ENCODE data around the gene FCGBP. TPM values are rescaled to one million over a fixed set of nuclear protein-coding genes. Genes with fewer than 3 reads are reported as not detected.
"Not testable (repeated sequence)": the region's sequence is repeated elsewhere in the genome, so short reads cannot be mapped to it uniquely, and the experiment has no call there.

Gene FCGBP
- total and polyA plus RNA-seq, 3 experiments from 2014 or later, result 2.7 to 7.9 (median 7.0) TPM

- Histone ChIP-seq H3K27ac (ENCODE audit: low read depth, low read length) (no peak overlapping the region), H3K9me3 (ENCODE audit: low read length) (no peaks in the 10 kb centered on the region), H3K27me3 (ENCODE audit: insufficient read depth, low read length, poor library complexity, severe bottlenecking) (no peaks in the 10 kb centered on the region), H3K4me1 (ENCODE audit: insufficient read depth, low read length) (no peaks in the 10 kb centered on the region), H3K4me3 (ENCODE audit: low read length) (no peak overlapping the region), H3K36me3 (ENCODE audit: insufficient read depth, low read length) (no peaks in the 10 kb centered on the region)
- ChIA-PET CTCF (interaction anchor here (5.2 kb wide), 1 partner anchor 63 kb away, joined by 25 read pairs; the partner anchor contains the start of gene PSMC4), POLR2A (interaction anchor here (1.0 kb wide), 1 partner anchor 63 kb away, joined by 5 read pairs; no protein-coding TSS in a partner anchor)
- no peak overlapping the region for H3K4me3 Mint-ChIP-seq
- no peak for DNase-seq
- peak overlapping the region in 3 of 8 donors; percentile 4 to 62 (median 53) for H3K27ac Mint-ChIP-seq
- H3K4me1 Mint-ChIP-seq, result peaks cover 6 to 18% (median 11%) of the 10 kb centered on the region in 3 donors
- H3K27me3 Mint-ChIP-seq, result no peaks in the 10 kb centered on the region
- no peaks in the 10 kb centered on the region for H3K9me3 Mint-ChIP-seq
- peaks cover 0 to 2% (median 1%) of the 10 kb centered on the region in 3 donors for H3K36me3 Mint-ChIP-seq
Observed at GRCh38 chr19:39906820-39907611, 27.4 kb downstream of the FCGBP start.

DNA sequence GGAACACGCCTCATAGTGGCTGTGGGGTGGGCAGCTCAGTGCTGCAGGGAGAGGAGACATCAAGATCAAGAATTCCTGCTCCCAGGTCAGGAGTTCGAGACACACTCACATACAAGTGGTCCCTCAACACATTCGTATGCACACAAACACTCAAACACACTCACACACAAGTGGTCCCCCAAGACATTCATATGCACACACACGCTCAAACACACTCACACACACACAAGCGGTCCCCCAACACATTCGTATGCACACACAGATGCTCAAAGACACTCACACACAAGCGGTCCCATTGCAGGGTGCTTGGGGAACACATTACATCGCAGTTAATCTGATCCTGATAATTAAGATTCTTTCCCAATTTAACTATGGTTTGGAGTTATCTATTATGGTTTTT is 28.2 kb downstream of the FCGBP start:
- Mint-ChIP-seq H3K27ac (peak overlapping the region in 2 of 8 donors; percentile 4 to 15), H3K36me3 (peaks cover 0 to 1% (median 0%) of the 10 kb centered on the region in 3 donors), H3K4me3 (no peak overlapping the region), H3K4me1 (peaks cover 4 to 15% (median 7%) of the 10 kb centered on the region in 3 donors), H3K9me3 (no peaks in the 10 kb centered on the region), H3K27me3 (no peaks in the 10 kb centered on the region)
- Histone ChIP-seq H3K4me3 (ENCODE audit: low read length) (no peak overlapping the region), H3K9me3 (ENCODE audit: low read length) (no peaks in the 10 kb centered on the region), H3K4me1 (ENCODE audit: insufficient read depth, low read length) (no peaks in the 10 kb centered on the region), H3K27me3 (ENCODE audit: insufficient read depth, low read length, poor library complexity, severe bottlenecking) (no peaks in the 10 kb centered on the region), H3K27ac (ENCODE audit: low read depth, low read length) (no peak overlapping the region), H3K36me3 (ENCODE audit: insufficient read depth, low read length) (no peaks in the 10 kb centered on the region)
- CTCF ChIA-PET, result interaction anchor here (5.2 kb wide), 1 partner anchor 64 kb away, joined by 25 read pairs; the partner anchor contains the start of gene PSMC4
- no peak for DNase-seq
- POLR2A ChIA-PET, result interaction anchor here (1.0 kb wide), 1 partner anchor 64 kb away, joined by 5 read pairs; no protein-coding TSS in a partner anchor

- H3K9me3 ChIP-seq (ENCODE audit: low read length); H3K4me3 Mint-ChIP-seq; H3K27ac ChIP-seq (ENCODE audit: low read depth, low read length); H3K27me3 ChIP-seq (ENCODE audit: insufficient read depth, low read length, poor library complexity, severe bottlenecking); POLR2A ChIA-PET; H3K9me3 Mint-ChIP-seq; H3K27me3 Mint-ChIP-seq; H3K27ac Mint-ChIP-seq; H3K36me3 ChIP-seq (ENCODE audit: insufficient read depth, low read length); CTCF ChIA-PET; DNase-seq; H3K4me3 ChIP-seq (ENCODE audit: low read length); H3K4me1 ChIP-seq (ENCODE audit: insufficient read depth, low read length); H3K36me3 Mint-ChIP-seq: not testable (repeated sequence)
- peaks cover 6 to 13% (median 7%) of the 10 kb centered on the region in 3 donors for H3K4me1 Mint-ChIP-seq
Observed at GRCh38 chr19:39903486-39904091, 30.8 kb downstream of the FCGBP start.

- H3K27me3 ChIP-seq (ENCODE audit: insufficient read depth, low read length, poor library complexity, severe bottlenecking); CTCF ChIA-PET; H3K27ac Mint-ChIP-seq; H3K4me3 Mint-ChIP-seq; DNase-seq; H3K9me3 Mint-ChIP-seq; H3K27ac ChIP-seq (ENCODE audit: low read depth, low read length); H3K36me3 ChIP-seq (ENCODE audit: insufficient read depth, low read length); H3K36me3 Mint-ChIP-seq; H3K27me3 Mint-ChIP-seq; H3K9me3 ChIP-seq (ENCODE audit: low read length); H3K4me3 ChIP-seq (ENCODE audit: low read length); POLR2A ChIA-PET; H3K4me1 Mint-ChIP-seq; H3K4me1 ChIP-seq (ENCODE audit: insufficient read depth, low read length): not testable (repeated sequence)
Observed at GRCh38 chr19:39902326-39902725, 32.1 kb downstream of the FCGBP start.

- H3K27me3 Mint-ChIP-seq; POLR2A ChIA-PET; DNase-seq; H3K27me3 ChIP-seq (ENCODE audit: insufficient read depth, low read length, poor library complexity, severe bottlenecking); H3K4me3 ChIP-seq (ENCODE audit: low read length); H3K36me3 Mint-ChIP-seq; H3K4me1 Mint-ChIP-seq; H3K4me1 ChIP-seq (ENCODE audit: insufficient read depth, low read length); H3K9me3 Mint-ChIP-seq; H3K27ac ChIP-seq (ENCODE audit: low read depth, low read length); H3K27ac Mint-ChIP-seq; H3K36me3 ChIP-seq (ENCODE audit: insufficient read depth, low read length); H3K4me3 Mint-ChIP-seq; CTCF ChIA-PET; H3K9me3 ChIP-seq (ENCODE audit: low read length): not testable (repeated sequence)
Observed at GRCh38 chr19:39901681-39902080, 32.8 kb downstream of the FCGBP start.

DNA sequence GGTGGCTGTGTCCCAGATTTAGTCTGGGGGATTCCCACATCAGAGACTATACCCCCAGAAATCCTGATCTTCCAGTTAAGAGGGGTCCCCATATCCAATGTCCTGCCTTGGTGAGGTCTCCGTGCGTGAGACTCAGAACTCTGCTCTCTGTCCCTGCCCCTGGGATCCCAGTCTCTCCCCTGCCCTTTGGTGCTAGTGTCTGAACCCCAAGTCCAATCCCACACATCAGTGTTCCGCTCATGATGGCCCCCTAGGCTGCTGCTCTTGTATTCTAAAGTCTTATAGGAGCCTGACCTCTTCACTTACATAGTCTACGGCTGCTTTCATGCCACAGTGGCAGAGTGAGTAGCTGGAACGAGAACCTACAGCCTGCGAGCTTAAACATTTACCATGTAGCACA is 35.6 kb downstream of the FCGBP start:
- H3K9me3 Mint-ChIP-seq; DNase-seq; H3K36me3 ChIP-seq (ENCODE audit: insufficient read depth, low read length); H3K27me3 ChIP-seq (ENCODE audit: insufficient read depth, low read length, poor library complexity, severe bottlenecking); H3K27ac ChIP-seq (ENCODE audit: low read depth, low read length); H3K4me3 Mint-ChIP-seq; POLR2A ChIA-PET; H3K4me1 Mint-ChIP-seq; H3K4me3 ChIP-seq (ENCODE audit: low read length); H3K27me3 Mint-ChIP-seq; H3K36me3 Mint-ChIP-seq; CTCF ChIA-PET; H3K9me3 ChIP-seq (ENCODE audit: low read length); H3K4me1 ChIP-seq (ENCODE audit: insufficient read depth, low read length): not testable (repeated sequence)
- H3K27ac Mint-ChIP-seq, result peak overlapping the region in 1 of 8 donors; percentile 12

- H3K27me3 Mint-ChIP-seq; H3K27ac ChIP-seq (ENCODE audit: low read depth, low read length); H3K9me3 Mint-ChIP-seq; H3K4me3 Mint-ChIP-seq; H3K36me3 ChIP-seq (ENCODE audit: insufficient read depth, low read length); H3K27ac Mint-ChIP-seq; H3K4me1 ChIP-seq (ENCODE audit: insufficient read depth, low read length); H3K4me1 Mint-ChIP-seq; H3K36me3 Mint-ChIP-seq; H3K27me3 ChIP-seq (ENCODE audit: insufficient read depth, low read length, poor library complexity, severe bottlenecking); H3K9me3 ChIP-seq (ENCODE audit: low read length); H3K4me3 ChIP-seq (ENCODE audit: low read length); POLR2A ChIA-PET: not testable (repeated sequence)
- CTCF ChIA-PET, result interaction anchor here (1.4 kb wide), 1 partner anchor 73 kb away, joined by 10 read pairs; the partner anchor contains the start of gene PSMC4
- peak in 4 of 5 donors; percentile 16 to 59 (median 42) for DNase-seq
Observed at GRCh38 chr19:39897511-39898245, 36.8 kb downstream of the FCGBP start.

DNA sequence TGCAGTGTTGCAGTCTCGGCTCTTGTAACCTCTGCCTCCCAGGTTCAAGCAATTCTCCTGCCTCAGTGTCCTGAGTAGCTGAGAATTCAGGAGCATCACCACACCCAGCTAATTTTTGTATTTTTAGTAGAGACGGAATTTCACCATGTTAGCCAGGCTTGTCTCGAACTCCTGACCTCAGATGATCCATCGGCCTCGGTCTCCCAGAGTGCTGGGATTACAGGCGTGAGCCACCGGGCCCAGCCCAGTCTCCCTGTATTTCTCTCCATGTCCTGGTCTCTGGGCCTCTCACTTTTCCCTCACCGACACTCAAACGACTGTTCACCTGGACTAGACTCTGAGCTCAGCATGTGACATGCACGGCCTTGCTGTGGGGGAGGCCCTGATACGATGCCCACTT is 39.3 kb downstream of the FCGBP start:
- H3K4me1 Mint-ChIP-seq; H3K27me3 ChIP-seq (ENCODE audit: insufficient read depth, low read length, poor library complexity, severe bottlenecking); H3K4me1 ChIP-seq (ENCODE audit: insufficient read depth, low read length); H3K27me3 Mint-ChIP-seq; H3K27ac ChIP-seq (ENCODE audit: low read depth, low read length); POLR2A ChIA-PET; DNase-seq; H3K4me3 ChIP-seq (ENCODE audit: low read length); H3K9me3 Mint-ChIP-seq; H3K36me3 ChIP-seq (ENCODE audit: insufficient read depth, low read length); H3K4me3 Mint-ChIP-seq; H3K9me3 ChIP-seq (ENCODE audit: low read length): not testable (repeated sequence)
- peaks cover 0 to 20% (median 17%) of the 10 kb centered on the region in 3 donors for H3K36me3 Mint-ChIP-seq
- CTCF ChIA-PET, result interaction anchor here (1.5 kb wide), 1 partner anchor 75 kb away, joined by 12 read pairs; the partner anchor contains the start of gene PSMC4
- peak overlapping the region in 2 of 8 donors; percentile 43 to 90 for H3K27ac Mint-ChIP-seq
